ENCODE measurements around the gene NYNRIN.

GRCh38 chr14:24367514-24368211 is 31.1 kb upstream of the NYNRIN start, which contains the start of gene NFATC4:
- TF ChIP-seq POLR2AphosphoS5 (IDR thresholded peaks at IDR 0.05; ENCODE audit: insufficient read depth, low read depth, low read length) (no peak), POLR2A (IDR thresholded peaks at IDR 0.05; ENCODE audit: low read depth, low read length) (no peak), EZH2 (IDR thresholded peaks at IDR 0.05; ENCODE audit: borderline replicate concordance, low read depth, low read length, severe bottlenecking) (no peak), MYC (IDR thresholded peaks at IDR 0.05; ENCODE audit: low read depth, low read length) (no peak), CTCF (IDR thresholded peaks at IDR 0.05; ENCODE audit: extremely low read depth in 1 of 2, insufficient read depth in 1 of 2, low read depth in 1 of 2, low read length in 2 of 2) (no peak)

Data from endothelial cell of umbilical vein (primary cell).